GM19467 (cell line): ENCODE data around the gene NXN.
A peak's percentile ranks its signal among the peaks of the same experiment; 100 is the strongest.
"Not testable (repeated sequence)": the region's sequence is repeated elsewhere in the genome, so short reads cannot be mapped to it uniquely, and the experiment has no call there.

Source experiments
- ATAC-seq: cut with Tn5 transposase; IDR thresholded peaks from one replicate; pipeline ENCODE4 v1.9.1; 2021; ENCODE audit warnings: mild to moderate bottlenecking, moderate library complexity; ENCODE audit not compliant: unreplicated experiment

NXN gene

GRCh38 chr17:785901-786300, 193.7 kb downstream of the NXN start:
- not testable (repeated sequence) for ATAC-seq

DNA sequence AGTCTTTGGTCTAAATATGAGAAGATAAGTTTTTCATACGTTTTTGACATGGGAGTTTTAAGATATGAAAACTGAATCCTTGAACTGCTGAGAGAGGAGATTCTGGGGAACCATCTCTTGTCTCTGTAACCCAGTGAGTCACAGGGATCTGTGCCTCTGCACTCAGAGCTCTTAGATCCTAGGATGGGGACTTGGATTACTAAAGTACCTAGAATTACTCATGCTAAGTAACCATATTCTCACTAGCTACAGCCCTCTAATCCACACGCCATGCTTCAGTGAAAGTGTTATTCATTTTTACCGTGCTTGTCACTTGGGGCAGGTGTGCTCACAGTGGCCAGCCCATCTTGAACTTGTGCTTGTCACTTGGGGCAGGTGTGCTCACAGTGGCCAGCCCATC, 195.4 kb downstream of the NXN start:
- ATAC-seq, result no peak

GRCh38 chr17:781805-782731, 197.5 kb downstream of the NXN start, which contains the start of the genes GLOD4 and MRM3:
Gene GLOD4 (minus strand): TSS chr17:782280. CDS start chr17:782255, 25 bp downstream.
Gene MRM3 (plus strand): TSS chr17:782353. CDS start chr17:782379, 26 bp downstream.
- peak; percentile 74 for ATAC-seq

DNA sequence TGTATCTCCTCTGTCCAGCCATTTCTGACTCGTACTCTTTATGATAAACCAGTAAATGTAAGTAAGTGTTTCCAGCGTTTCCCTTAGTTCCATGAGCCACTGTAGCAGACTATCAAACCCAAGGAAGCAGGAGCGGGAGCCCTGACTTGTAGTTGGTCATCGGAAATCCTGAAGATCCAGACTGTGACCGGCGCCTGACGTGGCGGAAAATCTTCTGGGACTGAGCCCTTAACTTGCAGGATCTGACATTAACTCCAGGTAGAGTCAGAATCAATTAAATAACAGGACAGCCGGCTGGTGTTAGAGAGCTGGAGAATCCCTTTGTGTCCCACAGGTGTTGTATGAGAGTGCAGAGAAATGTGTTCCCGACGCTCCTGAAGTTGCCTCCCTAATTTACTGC, 201.5 kb downstream of the NXN start:
- no peak for ATAC-seq

DNA sequence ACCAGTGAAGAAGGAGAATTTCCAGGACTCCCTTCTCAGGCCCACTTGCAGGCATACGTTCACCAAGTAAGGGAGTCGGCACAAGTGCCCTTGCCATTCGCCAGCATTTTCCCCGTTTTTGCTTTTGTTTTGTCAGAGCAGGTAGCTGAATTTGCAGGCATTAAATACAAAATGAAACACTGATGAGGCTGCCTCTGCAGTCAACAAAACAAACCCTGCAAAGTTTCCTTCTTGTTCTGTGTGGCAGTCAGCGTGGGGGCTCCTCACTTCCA, 205.3 kb downstream of the NXN start:
- no peak for ATAC-seq

DNA sequence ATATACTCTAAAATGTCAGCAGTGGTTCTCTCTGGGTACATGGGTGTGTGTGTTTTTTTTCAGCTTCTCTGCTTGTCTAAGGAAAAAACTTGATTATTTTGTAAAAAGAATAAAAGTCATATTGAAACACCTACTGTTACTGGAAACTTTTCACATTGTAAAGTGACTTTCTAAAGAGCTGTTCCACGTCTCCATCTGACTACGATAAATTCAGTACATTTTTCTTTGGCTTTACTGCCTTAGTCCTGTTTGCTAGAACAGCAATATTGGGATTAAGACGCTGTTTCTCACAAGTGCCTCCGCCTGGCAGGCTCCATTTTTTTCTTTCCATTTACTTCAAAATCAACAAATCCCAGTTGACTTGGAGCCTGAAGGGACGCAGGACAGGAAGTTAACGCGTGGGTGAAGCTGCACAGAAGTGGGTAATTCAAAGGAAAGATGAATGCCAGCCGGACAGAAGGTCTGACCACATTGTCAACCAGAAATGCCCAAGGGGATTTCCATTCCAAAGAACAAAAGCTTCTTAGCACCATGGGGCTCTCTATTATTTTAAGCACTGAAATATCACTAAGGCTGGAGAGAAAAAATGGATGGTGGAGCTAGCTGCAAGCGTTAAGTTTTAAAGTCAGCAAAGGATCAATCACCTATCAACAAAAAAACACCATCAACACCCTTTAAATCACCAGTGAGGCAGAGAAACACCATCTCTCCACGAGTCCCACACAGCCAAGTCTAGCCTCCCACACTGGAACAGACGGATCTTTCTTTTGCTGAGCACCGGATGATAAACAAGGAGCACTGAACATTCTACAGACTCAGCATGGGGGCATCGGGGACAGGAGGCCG, 205.9 kb downstream of the NXN start:
- no peak for ATAC-seq

DNA sequence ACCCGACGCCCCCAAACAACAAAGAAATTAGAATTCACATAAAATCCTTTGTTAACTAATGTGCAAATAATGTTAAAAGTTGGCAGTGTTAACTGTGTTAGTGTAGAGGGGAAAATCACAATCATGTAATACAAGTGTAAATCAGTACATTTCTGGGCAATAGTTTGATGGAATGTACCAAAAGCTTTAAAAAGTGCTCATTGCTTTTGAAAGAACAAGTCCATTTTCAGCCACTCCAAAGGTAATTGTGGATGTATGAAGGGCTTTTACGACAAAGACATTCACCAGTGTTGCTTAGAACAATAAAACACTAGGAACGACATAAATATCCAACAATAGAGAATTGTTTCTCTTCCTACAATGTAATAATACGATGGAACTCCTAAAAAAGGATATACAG, 206.6 kb downstream of the NXN start:
- no peak for ATAC-seq

- ATAC-seq, result no peak
Observed at GRCh38 chr17:767076-767475, 212.5 kb downstream of the NXN start.

- ATAC-seq, result no peak
Observed at GRCh38 chr17:760371-760770, 219.2 kb downstream of the NXN start.

DNA sequence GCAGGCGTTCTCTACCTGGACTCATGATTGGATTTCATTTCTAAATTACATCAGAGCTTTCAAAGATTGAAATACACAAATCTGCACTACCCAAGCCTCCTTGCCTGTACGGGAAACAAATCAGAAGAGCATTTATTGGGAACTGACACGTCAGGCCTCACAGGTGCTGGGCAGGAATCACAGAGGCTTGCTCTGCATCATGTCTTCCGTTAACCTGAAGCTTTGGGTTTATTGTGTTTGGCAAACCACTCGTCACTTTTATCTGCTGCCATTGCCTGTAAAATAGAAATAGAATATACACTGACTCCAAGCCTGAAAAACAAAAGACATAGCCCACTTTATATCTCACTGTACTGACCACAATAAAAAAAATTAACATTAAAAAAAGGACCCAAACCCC, 219.6 kb downstream of the NXN start:
- no peak for ATAC-seq

- ATAC-seq, result not testable (repeated sequence)
Observed at GRCh38 chr17:756010-756567, 223.5 kb downstream of the NXN start.

GRCh38 chr17:755319-755961, 224.1 kb downstream of the NXN start:
- not testable (repeated sequence) for ATAC-seq

DNA sequence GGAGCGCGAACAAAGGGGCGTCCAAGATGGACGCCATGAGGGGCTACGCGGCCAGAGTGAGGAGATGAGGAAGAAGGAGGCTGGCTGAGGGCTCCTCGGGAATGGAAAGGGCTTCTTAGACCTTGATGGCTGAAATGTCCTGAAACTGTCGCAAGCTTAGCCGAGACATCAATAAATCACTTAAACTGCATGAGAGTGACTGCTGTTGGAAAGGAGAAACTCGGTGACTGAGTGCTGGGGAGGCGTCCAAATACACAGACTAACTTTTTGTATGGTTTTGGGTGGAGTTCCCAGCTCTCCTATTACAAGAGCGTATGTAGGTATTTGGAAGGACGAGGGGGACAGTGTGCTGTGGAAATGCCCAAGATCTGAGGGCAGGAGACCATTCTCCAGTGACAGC, 226.2 kb downstream of the NXN start:
- ATAC-seq, result no peak

- ATAC-seq, result no peak
Observed at GRCh38 chr17:752620-753219, 226.9 kb downstream of the NXN start.

DNA sequence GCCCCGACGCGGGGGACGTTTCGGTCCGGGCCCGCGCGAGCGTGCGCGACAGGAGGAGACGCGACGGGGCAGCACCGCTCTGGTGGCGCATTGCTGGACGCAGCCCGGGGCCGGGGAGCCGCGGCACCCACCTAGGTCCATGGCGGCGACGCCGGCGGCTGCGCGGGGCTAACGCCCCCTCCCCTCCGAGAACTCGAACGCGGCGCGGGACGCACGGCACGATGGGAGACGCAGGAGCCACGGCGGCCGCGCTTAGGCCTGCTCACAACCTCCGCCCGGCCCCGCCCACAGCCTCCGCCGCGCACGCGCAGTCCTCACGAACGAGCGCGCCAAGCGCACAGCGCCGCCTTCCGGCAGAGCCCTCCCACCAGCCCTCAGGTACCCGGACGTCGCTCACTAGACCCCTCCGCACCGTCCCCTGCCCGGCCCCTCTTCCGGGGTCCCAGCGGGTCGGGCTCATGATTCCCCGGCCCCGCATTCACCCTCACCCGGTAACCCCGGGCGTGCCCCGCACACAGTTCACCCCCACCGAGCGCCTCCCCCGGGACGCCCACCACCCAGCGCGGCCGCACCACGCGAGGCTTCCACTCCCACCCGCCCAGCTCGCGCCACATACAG, 227.5 kb downstream of the NXN start, which contains the start of gene GEMIN4:
Gene GEMIN4 (minus strand): TSS at position 263 of the 618 bp plus-strand sequence. CDS start 122 bp downstream, at position 141.
- ATAC-seq, result peak; percentile 86

DNA sequence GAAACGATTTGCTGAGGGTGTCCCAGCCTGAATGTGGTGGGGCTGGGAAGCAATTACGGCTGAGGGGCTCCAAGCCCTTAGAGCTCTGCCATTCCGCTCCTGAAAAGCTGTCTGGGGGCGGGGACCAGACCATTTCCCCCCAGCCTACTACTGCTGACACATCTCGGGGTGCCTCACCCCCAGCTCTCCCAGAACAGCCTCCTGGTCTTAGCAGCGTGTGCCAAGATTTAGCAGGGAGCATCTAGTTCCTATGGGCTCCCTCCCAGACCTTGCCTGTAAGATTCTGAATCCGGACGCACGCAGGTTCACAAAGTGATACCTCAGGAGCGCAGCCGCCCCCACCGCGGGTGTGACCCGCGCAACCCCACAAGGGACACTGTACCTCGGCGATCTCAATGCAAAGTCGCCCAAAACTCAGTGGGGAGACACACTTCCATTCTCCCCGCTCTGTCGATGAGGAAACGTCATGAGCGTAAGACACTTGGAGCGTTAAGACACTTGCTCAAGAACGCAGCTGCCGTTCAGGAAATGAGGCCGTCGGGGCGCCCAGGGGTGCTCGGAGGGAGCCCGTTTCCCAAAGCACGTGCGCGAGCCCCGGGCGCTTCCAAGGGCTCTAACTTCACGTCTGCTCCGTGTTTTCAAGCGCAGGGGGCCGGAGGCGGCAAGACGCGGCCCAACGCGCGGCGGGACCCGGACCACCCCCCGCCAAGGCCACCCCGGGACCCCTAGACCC, 228.1 kb downstream of the NXN start:
- peak; percentile 26 for ATAC-seq

- ATAC-seq, result no peak
Observed at GRCh38 chr17:750431-751037, 229.0 kb downstream of the NXN start.

DNA sequence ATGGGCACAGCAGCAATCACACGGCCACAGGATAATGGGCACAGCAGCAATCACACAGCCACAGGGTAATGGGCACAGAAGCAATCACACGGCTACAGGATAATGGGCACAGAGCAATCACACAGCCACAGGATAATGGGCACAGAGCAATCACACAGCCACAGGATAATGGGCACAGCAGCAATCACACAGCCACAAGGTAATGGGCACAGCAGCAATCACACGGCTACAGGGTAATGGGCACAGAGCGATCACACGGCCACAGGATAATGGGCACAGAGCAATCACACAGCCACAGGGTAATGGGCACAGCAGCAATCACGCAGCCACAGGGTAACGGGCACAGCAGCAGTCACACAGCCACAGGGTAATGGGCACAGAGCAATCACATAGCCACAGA, 230.2 kb downstream of the NXN start:
- ATAC-seq, result not testable (repeated sequence)
